HG03280 (cell line): Measurements from ENCODE around the gene CDC14A.

ENCODE experiments used
- ATAC-seq: cut with Tn5 transposase; IDR thresholded peaks from one replicate; pipeline ENCODE4 v1.9.1; 2021; ENCODE audit warnings: mild to moderate bottlenecking, moderate library complexity; ENCODE audit not compliant: unreplicated experiment

The CDC14A gene

GRCh38 chr1:100526894-100527293 is 174.6 kb downstream of the CDC14A start:
- ATAC-seq: no peak

GRCh38 chr1:100528871-100529270 is 176.6 kb downstream of the CDC14A start:
- no peak for ATAC-seq

GRCh38 chr1:100530141-100530540 is 177.8 kb downstream of the CDC14A start:
- no peak for ATAC-seq

- ATAC-seq: peak; percentile 91
Observed at GRCh38 chr1:100530880-100531487, 178.7 kb downstream of the CDC14A start.

- no peak for ATAC-seq
Observed at GRCh38 chr1:100532645-100533044, 180.3 kb downstream of the CDC14A start.

- no peak for ATAC-seq
Observed at GRCh38 chr1:100535264-100535663, 183.0 kb downstream of the CDC14A start.

GRCh38 chr1:100536031-100536430 is 183.7 kb downstream of the CDC14A start:
- ATAC-seq: peak; percentile 84

GRCh38 chr1:100538913-100539835 is 186.9 kb downstream of the CDC14A start:
- ATAC-seq: no peak

- ATAC-seq: no peak
Observed at GRCh38 chr1:100539836-100540536, 187.7 kb downstream of the CDC14A start.

GRCh38 chr1:100542285-100542684 is 190.0 kb downstream of the CDC14A start:
- ATAC-seq: no peak

GRCh38 chr1:100543640-100544039 is 191.3 kb downstream of the CDC14A start:
- ATAC-seq: peak; percentile 53

GRCh38 chr1:100544791-100545190 is 192.5 kb downstream of the CDC14A start:
- no peak for ATAC-seq

- no peak for ATAC-seq
Observed at GRCh38 chr1:100545855-100546254, 193.5 kb downstream of the CDC14A start.

GRCh38 chr1:100552031-100552430 is 199.7 kb downstream of the CDC14A start:
- no peak for ATAC-seq

- ATAC-seq: no peak
Observed at GRCh38 chr1:100552922-100553321, 200.6 kb downstream of the CDC14A start.

GRCh38 chr1:100556181-100556580 is 203.9 kb downstream of the CDC14A start:
- ATAC-seq: no peak

- no peak for ATAC-seq
Observed at GRCh38 chr1:100556925-100557605, 204.8 kb downstream of the CDC14A start.

GRCh38 chr1:100557606-100557953 is 205.3 kb downstream of the CDC14A start:
- no peak for ATAC-seq

GRCh38 chr1:100565533-100565932 is 213.2 kb downstream of the CDC14A start:
- no peak for ATAC-seq

- no peak for ATAC-seq
Observed at GRCh38 chr1:100565937-100566699, 213.8 kb downstream of the CDC14A start.
